ENCODE data around the gene FXYD6.
A peak's percentile ranks its signal among the peaks of the same experiment; 100 is the strongest.

FXYD6 gene

DNA sequence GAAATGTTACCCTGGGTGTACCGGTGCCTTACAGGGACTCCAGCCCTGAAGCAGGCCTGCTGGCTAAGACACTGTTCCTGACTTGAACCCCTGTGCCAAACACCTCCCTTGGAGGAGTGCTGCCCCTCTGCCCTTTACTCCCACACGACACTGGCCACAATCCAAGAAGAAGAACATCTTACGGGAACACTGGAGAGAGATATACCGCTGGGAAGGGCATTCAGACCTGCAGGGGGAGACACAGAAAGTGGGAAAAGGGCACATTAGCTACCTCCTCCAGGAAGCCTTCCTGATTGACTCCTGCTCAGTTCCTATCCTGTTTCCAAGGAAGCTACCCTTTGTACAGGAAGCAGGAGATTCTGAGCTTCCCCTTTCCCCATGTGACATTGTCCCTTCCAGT lies 34.1 kb upstream of the FXYD6 start:
- no peak for DNase-seq

- no peak for DNase-seq
Measured at GRCh38 chr11:117909611-117910382, 33.3 kb upstream of the FXYD6 start.

DNA sequence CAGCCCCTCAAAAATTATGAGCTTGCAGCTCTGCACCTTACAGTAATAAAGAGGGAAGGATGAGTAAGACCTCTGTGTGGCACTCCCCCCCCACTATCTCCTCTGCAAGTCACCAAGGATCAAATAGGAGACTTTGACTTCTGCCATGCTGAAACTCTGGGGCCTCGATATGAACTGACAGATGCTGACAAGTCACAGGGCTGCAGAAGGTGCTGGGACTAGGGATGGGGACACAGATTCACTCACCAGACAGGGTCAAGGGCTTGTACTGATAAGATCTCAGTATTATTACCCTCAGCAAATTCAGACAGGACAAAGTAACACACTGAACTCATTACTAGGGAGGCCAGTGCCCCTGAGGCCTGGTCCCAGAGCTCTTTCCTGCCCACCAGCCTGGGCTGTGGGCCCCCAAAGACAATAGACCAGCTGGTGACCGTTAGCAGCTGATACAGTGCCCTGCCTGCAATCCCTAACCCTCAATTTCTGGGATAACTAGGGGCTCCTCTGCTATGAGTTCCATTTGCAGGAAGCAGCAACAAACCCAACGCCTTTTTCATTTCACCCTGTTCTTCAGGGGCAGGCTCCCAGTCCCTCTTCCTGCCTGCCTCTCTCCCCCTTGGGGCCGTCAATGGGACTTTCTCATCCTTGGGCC lies 32.6 kb upstream of the FXYD6 start:
- no peak for DNase-seq

- no peak for DNase-seq
Measured at GRCh38 chr11:117908109-117908895, 31.8 kb upstream of the FXYD6 start.

GRCh38 chr11:117907276-117908108 lies 31.0 kb upstream of the FXYD6 start:
- peak; percentile 94 for DNase-seq

GRCh38 chr11:117906710-117907109 lies 30.3 kb upstream of the FXYD6 start:
- no peak for DNase-seq

DNA sequence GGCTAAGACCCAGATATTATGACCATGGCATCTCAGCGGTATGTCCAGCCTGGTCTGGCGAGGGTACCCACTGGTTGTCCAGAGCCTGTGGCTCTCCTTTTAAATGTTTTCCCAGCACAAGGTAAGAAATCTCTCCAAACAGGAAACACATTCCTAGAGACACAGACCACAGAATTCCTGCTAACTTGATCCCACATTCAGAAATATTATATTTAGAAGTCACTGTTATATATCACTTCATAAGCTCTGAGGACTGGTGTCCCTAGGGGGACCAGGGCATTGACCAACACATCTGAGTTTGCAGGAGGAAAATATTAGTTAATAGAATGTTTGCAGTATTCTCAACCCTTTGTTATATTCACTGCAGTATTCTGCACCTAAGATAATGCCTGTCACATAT lies 29.7 kb upstream of the FXYD6 start:
- DNase-seq: no peak

DNA sequence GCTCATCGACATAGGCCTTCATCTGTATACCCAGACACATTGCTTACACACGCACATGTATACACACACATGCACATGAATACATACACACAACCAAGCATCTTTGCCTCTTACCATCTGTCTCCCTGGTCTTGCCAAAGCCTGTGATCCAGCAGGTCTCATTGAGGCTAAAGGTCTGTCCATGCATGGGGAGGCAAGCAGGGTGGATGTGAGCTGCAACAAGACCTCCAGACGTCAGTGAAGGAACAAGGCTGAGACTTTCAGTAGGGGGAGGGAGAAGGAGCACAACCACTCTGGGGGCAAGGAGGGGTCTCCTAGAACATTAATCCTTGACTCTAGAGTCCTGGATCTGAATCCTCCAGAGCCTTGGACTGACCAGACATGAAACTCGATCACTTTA lies 29.1 kb upstream of the FXYD6 start:
- DNase-seq: no peak

GRCh38 chr11:117903505-117904382 lies 27.3 kb upstream of the FXYD6 start:
- DNase-seq: no peak

- no peak for DNase-seq
Measured at GRCh38 chr11:117902001-117902845, 25.8 kb upstream of the FXYD6 start.

GRCh38 chr11:117901601-117902000 lies 25.1 kb upstream of the FXYD6 start:
- DNase-seq: no peak

DNA sequence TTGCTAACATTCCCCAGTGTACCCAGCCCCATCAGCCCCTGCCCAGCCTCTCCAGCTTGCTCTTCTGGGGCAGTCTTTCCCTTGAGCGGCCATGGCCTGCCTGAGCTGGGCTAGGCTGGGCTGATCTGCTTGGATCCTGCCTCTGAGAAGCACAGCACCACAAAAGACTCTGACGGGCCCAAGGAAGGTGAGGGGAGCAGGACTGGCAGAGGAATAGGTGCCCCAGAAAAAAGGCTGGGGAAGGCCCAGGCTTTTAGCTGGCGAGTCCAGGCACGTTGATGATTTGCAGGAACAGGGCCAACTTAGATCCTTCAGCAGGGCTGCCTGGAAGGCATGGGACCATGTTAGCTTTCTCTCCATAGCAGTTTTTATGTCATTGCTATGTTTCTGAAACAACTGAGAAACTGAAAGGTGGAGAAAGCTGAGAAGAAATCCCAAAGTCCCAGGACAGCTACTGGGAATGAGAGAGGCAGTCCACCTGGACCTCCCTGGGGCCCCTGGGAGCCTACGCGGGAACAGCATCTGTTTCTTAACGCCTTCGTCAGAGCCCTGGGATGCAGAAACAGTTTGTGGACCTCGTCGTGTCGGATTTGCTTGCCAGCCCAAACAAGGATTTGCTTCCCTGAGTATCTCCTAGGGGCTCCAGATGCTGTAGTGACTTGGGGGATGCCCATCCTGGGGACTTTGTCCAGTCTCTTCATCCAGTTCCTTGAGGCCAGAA lies 24.4 kb upstream of the FXYD6 start:
- DNase-seq: no peak

GRCh38 chr11:117900121-117900648 lies 23.7 kb upstream of the FXYD6 start:
- no peak for DNase-seq

DNA sequence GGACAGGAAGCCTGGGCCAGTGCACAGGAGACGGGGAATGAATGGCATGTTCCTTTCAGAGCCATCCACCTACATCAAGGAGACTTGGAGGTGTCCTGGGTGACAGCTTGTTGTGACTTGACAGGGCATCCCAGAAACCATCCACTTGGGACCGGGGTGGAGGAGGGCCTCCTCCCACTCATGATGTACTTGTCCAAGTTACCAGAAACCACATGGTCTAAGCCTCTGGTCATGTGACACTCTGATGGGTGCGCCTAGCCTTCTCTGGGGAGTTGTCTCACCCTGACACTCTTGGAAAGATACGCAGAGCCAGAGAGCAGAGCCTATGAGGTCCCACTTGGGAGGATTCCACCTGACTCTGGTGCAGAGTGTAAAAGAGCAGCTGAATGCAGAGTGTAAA lies 21.6 kb upstream of the FXYD6 start:
- DNase-seq: no peak

DNA sequence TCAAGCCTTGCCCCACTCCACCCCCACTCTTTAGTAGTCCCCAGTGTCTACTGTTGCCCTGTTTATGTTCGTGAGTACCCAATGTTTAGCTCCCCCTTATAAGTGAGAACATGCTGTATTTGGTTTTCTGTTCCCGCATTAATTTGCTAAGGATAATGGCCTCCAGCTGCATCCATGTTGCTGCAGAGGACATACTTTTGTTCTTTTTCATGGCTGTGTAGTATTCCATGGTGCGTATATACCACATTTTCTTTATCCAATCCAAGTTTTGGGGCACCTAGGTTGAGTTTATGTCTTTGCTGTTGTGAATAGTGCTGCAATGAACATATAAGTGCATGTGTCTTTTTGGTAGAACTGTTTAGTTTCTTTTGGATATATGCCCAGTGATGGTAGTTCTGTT lies 16.2 kb upstream of the FXYD6 start:
- DNase-seq: no peak

GRCh38 chr11:117891362-117891761 lies 14.9 kb upstream of the FXYD6 start:
- no peak for DNase-seq

DNA sequence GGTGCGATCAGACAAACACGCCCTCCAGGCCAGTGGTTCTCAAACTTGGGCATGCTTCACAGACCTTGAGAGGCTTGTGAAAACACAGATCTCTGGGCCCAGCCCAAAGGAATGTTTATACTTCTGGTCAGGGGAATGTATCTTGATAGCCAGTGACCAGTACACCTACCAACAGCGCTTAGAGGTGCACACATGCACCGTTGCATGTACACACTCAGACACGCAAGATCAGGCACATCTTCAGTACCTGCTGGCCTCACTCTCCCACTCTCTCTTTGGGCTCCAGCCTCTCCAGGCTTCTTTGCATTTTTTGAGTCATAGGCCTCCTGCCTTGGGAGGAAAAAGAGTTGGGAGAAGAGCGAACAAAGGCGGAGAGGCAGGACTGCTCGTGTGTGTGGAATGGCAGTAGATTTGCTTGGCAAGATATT lies 11.7 kb upstream of the FXYD6 start:
- DNase-seq: no peak

GRCh38 chr11:117887431-117888138 lies 11.1 kb upstream of the FXYD6 start:
- peak; percentile 100 for DNase-seq

DNA sequence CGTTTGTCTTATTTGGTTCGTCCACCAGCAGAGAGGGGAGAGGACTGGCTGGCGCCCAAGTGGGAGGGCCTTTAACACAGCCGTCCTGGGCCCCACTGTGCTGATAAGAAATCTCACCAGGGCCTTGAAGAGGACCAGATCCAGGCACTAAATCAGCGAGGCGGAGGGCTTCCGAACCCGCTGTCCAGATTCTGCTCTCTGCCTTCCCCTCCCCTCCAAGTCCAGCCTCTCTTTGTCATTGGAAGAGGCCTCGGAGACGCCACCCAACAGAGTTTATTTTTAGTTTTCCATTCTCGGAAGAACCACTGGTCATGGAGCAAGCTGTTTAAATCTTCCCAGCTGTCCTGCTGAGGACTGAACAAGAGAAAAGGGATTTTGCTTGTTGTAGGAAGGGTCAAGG lies 9.3 kb upstream of the FXYD6 start:
- no peak for DNase-seq

Data from NCI-H526 treated with DMSO at 0.1 percent for 48 hours (cell line).